ENCODE measurements around the gene CALHM1. TPM values are rescaled to one million over a fixed set of nuclear protein-coding genes. Genes with fewer than 3 reads are reported as not detected.

The CALHM1 gene
- total and polyA plus RNA-seq, 2 of the 8 experiments (the other 6 are each of a cell fraction or from before 2014, with no cell fraction given) = 0.29 to 0.34 TPM

- Histone ChIP-seq H2BK20ac (ENCODE audit: low read length) (peak overlapping the region; percentile 48; the same call in 1 of the 2 replicates), H3K27ac (ENCODE audit: low read depth, low read length) (no peak overlapping the region), H3K56ac (replicated peaks; ENCODE audit: insufficient read length, low read depth, low read length) (no peak overlapping the region), H3K4me3 (ENCODE audit: extremely low read depth in 1 of 4, insufficient read depth in 2 of 4, low read depth in 3 of 4, low read length in 4 of 4) (no peak overlapping the region), H3K79me1 (ENCODE audit: low read depth, low read length) (no peaks in the 10 kb centered on the region), H3K4me1 (replicated peaks in 1 of 4; ENCODE audit: control insufficient read depth in 3 of 4, insufficient read depth in 4 of 4, low read length in 3 of 4) (no peaks in the 10 kb centered on the region; a peak in 2 of 7 replicates), H3K79me2 (ENCODE audit: control insufficient read depth in 1 of 2, insufficient read depth in 2 of 2, low read length in 2 of 2) (no peaks in the 10 kb centered on the region), H3K23ac (ENCODE audit: insufficient read length) (no peak overlapping the region), H3K27me3 (replicated peaks in 1 of 4; ENCODE audit: control insufficient read depth in 3 of 4, extremely low read depth in 1 of 4, insufficient read depth in 3 of 4, low read length in 3 of 4) (no peaks in the 10 kb centered on the region), H3K4me2 (ENCODE audit: insufficient read depth in 1 of 2, low read depth in 2 of 2, low read length in 2 of 2) (no peak overlapping the region), H2BK5ac (ENCODE audit: low read depth, low read length) (no peak overlapping the region), H3K36me3 (ENCODE audit: control insufficient read depth in 2 of 4, insufficient read depth in 4 of 4, low read length in 3 of 4) (no peaks in the 10 kb centered on the region), H3K23me2 (ENCODE audit: low read depth, low read length) (no peaks in the 10 kb centered on the region), H3K18ac (ENCODE audit: extremely low read depth, low read length) (no peak overlapping the region), H4K5ac (ENCODE audit: insufficient read length, low read depth, low read length) (no peak overlapping the region), H4K20me1 (replicated peaks in 1 of 2; ENCODE audit: control insufficient read depth in 1 of 2, insufficient read depth in 2 of 2, low read length in 2 of 2) (no peaks in the 10 kb centered on the region), H2BK120ac (replicated peaks; ENCODE audit: low read depth, low read length) (no peak overlapping the region), H4K91ac (replicated peaks; ENCODE audit: insufficient read length, low read length) (no peak overlapping the region), H3K4ac (replicated peaks; ENCODE audit: insufficient read length, low read depth, low read length) (no peak overlapping the region), H3K9ac (replicated peaks in 1 of 4; ENCODE audit: extremely low read depth in 1 of 4, low read depth in 3 of 4, low read length in 3 of 4) (no peak overlapping the region), H3K14ac (ENCODE audit: insufficient read length) (no peak overlapping the region), H2BK12ac (ENCODE audit: low read depth, low read length) (no peak overlapping the region), H2AFZ (ENCODE audit: low read length) (no peak overlapping the region), H2AK5ac (ENCODE audit: low read depth, low read length) (no peak overlapping the region), H2BK15ac (ENCODE audit: low read length) (no peak overlapping the region), H3K9me3 (ENCODE audit: insufficient read depth in 2 of 2, low read depth in 1 of 2, low read length in 1 of 2) (no peaks in the 10 kb centered on the region), H4K8ac (ENCODE audit: extremely low read depth, insufficient read depth, low read length) (no peak overlapping the region)
- ChIA-PET CTCF (ENCODE audit: partially characterized antibody) (interaction anchor here (0.6 to 5.4 kb wide), 13 partner anchors 8 to 182 kb away, joined by 3 to 37 read pairs (median 3); no protein-coding TSS in a partner anchor), POLR2A (ENCODE audit: partially characterized antibody) (no interaction called here)
- DNase-seq (ENCODE audit: low read depth in 1 of 2, low spot score in 2 of 2) = no peak
- 82% methylated on average over 8 of the region's 10 CpGs; no CpG with 5 or more reads in 1 of the 2 experiments for WGBS, 2 experiments (ENCODE audit: extremely low coverage in 1 of 2, insufficient coverage in 1 of 2, insufficient read length in 1 of 2, insufficient replicate concordance in 2 of 2, low coverage in 1 of 2, low lambda C conversion rate in 2 of 2, missing lambda C conversion rate in 1 of 2)
- TF ChIP-seq PHF8 (conservative IDR thresholded peaks at IDR 0.05; ENCODE audit: low read depth, low read length) (no peak), SP4 (IDR thresholded peaks at IDR 0.05; ENCODE audit: low read length) (no peak), E2F6 (IDR thresholded peaks at IDR 0.05) (no peak), SP1 (IDR thresholded peaks at IDR 0.05; ENCODE audit: low read depth, low read length) (no peak), TAF7 (optimal IDR thresholded peaks at IDR 0.05; ENCODE audit: borderline replicate concordance, low read depth, low read length) (no peak)
- TF ChIP-seq, protein P1, sequence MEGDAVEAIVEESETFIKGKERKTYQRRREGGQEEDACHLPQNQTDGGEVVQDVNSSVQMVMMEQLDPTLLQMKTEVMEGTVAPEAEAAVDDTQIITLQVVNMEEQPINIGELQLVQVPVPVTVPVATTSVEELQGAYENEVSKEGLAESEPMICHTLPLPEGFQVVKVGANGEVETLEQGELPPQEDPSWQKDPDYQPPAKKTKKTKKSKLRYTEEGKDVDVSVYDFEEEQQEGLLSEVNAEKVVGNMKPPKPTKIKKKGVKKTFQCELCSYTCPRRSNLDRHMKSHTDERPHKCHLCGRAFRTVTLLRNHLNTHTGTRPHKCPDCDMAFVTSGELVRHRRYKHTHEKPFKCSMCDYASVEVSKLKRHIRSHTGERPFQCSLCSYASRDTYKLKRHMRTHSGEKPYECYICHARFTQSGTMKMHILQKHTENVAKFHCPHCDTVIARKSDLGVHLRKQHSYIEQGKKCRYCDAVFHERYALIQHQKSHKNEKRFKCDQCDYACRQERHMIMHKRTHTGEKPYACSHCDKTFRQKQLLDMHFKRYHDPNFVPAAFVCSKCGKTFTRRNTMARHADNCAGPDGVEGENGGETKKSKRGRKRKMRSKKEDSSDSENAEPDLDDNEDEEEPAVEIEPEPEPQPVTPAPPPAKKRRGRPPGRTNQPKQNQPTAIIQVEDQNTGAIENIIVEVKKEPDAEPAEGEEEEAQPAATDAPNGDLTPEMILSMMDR (IDR thresholded peaks at IDR 0.05; ENCODE audit: control extremely low read depth in 1 of 3, insufficient read depth in 1 of 3, low read depth in 1 of 3, low read length in 3 of 3) = no peak
- FAIRE-seq = no peak
Observed at GRCh38 chr10:103504181-103504783, 45.6 kb upstream of the CALHM1 start.

Data from H1 (cell line).